HepG2 (cell line): ENCODE results near the gene IGFL1. TPM values are rescaled to one million over a fixed set of nuclear protein-coding genes. Genes with fewer than 3 reads are reported as not detected.

Experiments
- BRD4 ChIP-seq: sonication (generic); formaldehyde crosslinking; IDR thresholded peaks from 2 replicates; pipeline ENCODE4 v1.4.0; 2020; ENCODE audit warnings: missing genetic modification reagents
- ETV5 ChIP-seq: IDR thresholded peaks from 2 replicates; pipeline ENCODE4 v1.6.1; 2018; ENCODE audit warnings: missing biosample characterization, missing genetic modification reagents, inconsistent platforms, borderline replicate concordance
- EZH2 ChIP-seq: conservative IDR thresholded peaks from 2 replicates; pipeline ENCODE4 v1.6.1; 2012; ENCODE audit warnings: mild to moderate bottlenecking, low read depth, low read length, moderate library complexity
- KLF9 ChIP-seq: IDR thresholded peaks from 2 replicates; pipeline ENCODE4 v1.6.1; 2016; ENCODE audit warnings: low read depth
- PITX1 ChIP-seq: sonication (generic); formaldehyde crosslinking; IDR thresholded peaks from 2 replicates; pipeline ENCODE4 v1.5.1; 2020; ENCODE audit warnings: mild to moderate bottlenecking, missing genetic modification reagents
- POGK ChIP-seq: sonication (generic); formaldehyde crosslinking; conservative IDR thresholded peaks from 2 replicates; pipeline ENCODE4 v1.8.0; 2022; ENCODE audit warnings: mild to moderate bottlenecking, moderate library complexity, missing genetic modification reagents
- PRDM10 ChIP-seq: sonication (generic); formaldehyde crosslinking; IDR thresholded peaks from 2 replicates; pipeline ENCODE4 v1.4.0; 2020; ENCODE audit warnings: low read depth, missing genetic modification reagents
- RFX5 ChIP-seq: IDR thresholded peaks from 2 replicates; pipeline ENCODE4 v1.6.1; 2011; ENCODE audit warnings: low read depth, low read length, improper control_type of control experiment
- RXRB ChIP-seq: IDR thresholded peaks from 2 replicates; pipeline ENCODE4 v1.6.1; 2016; ENCODE audit warnings: borderline replicate concordance, missing genetic modification reagents, missing compliant biosample characterization
- SAFB2 ChIP-seq: sonication (generic); formaldehyde crosslinking; IDR thresholded peaks from 2 replicates; pipeline ENCODE4 v1.5.1; 2020; ENCODE audit warnings: missing genetic modification reagents, low read depth, mild to moderate bottlenecking, borderline replicate concordance
- STAG1 ChIP-seq: sonication (generic); formaldehyde crosslinking; IDR thresholded peaks from 2 replicates; pipeline ENCODE4 v1.4.0; 2020; ENCODE audit warnings: missing genetic modification reagents
- TEF ChIP-seq: sonication (generic); formaldehyde crosslinking; IDR thresholded peaks from 2 replicates; pipeline ENCODE4 v1.5.0; 2020; ENCODE audit warnings: missing genetic modification reagents
- WIZ ChIP-seq: sonication (generic); formaldehyde crosslinking; IDR thresholded peaks from 2 replicates; pipeline ENCODE4 v1.5.1; 2020; ENCODE audit warnings: mild to moderate bottlenecking, missing genetic modification reagents
- ZFX ChIP-seq: sonication (generic); formaldehyde crosslinking; IDR thresholded peaks from 2 replicates; pipeline ENCODE4 v1.4.0; 2020; ENCODE audit warnings: mild to moderate bottlenecking, low read depth, missing genetic modification reagents, moderate library complexity
- ZHX1 ChIP-seq: sonication (generic); formaldehyde crosslinking; IDR thresholded peaks from 2 replicates; pipeline ENCODE4 v1.8.1; 2022; ENCODE audit warnings: low read depth, mild to moderate bottlenecking, missing genetic modification reagents
- ZNF12 ChIP-seq: sonication (generic); formaldehyde crosslinking; IDR thresholded peaks from 2 replicates; pipeline ENCODE4 v1.5.0; 2020; ENCODE audit warnings: missing genetic modification reagents
- ZNF256 ChIP-seq: sonication (generic); formaldehyde crosslinking; conservative IDR thresholded peaks from 2 replicates; pipeline ENCODE4 v1.4.0; 2020; ENCODE audit warnings: missing genetic modification reagents
- ZNF556 ChIP-seq: sonication (generic); formaldehyde crosslinking; IDR thresholded peaks from 2 replicates; pipeline ENCODE4 v1.4.0; 2020; ENCODE audit warnings: mild to moderate bottlenecking, missing genetic modification reagents, borderline replicate concordance
- ZNF644 ChIP-seq: IDR thresholded peaks from 2 replicates; pipeline ENCODE4 v1.6.1; 2016; ENCODE audit warnings: low read depth
- ZNF772 ChIP-seq: sonication (generic); formaldehyde crosslinking; IDR thresholded peaks from 2 replicates; pipeline ENCODE4 v1.5.0; 2020; ENCODE audit warnings: mild to moderate bottlenecking, missing genetic modification reagents
- ZSCAN21 ChIP-seq: sonication (generic); formaldehyde crosslinking; IDR thresholded peaks from 2 replicates; pipeline ENCODE4 v1.8.0; 2022; ENCODE audit warnings: mild to moderate bottlenecking, missing genetic modification reagents, moderate library complexity, borderline replicate concordance
- polyA plus RNA-seq, 8 experiments: library from polyadenylated mRNA; depleted of rRNA in 3 of 8; stranded (reverse) in 7 of 8; unstranded in 1 of 8; fragments of >200 nt; fragmentation: Illumina TruSeq in 4 of 8; extraction: Trizol in 4 of 8; gene quantifications; 2 replicates each; pipeline versions ENCODE4 v1.2.1 to v1.2.3, GENCODE V29; 2011 to 2016; ENCODE audit warnings: low read depth in 4 of 8, missing spikeins in 1 of 8, mixed read lengths in 1 of 8; ENCODE audit not compliant: insufficient read depth in 1 of 8
- total RNA-seq, 5 experiments: library from RNA; depleted of rRNA; stranded (reverse); fragments of >200 nt; fragmentation: Illumina TruSeq; extraction: Trizol; gene quantifications; 2 replicates each; pipeline ENCODE4 v1.2.3, GENCODE V29; 2016; ENCODE audit warnings: low read depth in 1 of 5

IGFL1 gene
- total and polyA plus RNA-seq, 2 of the 13 experiments (the other 11 are each of a cell fraction or from before 2014, with no cell fraction given), result not detected

GRCh38 chr19:46192992-46193650 is 36.4 kb upstream of the IGFL1 start (continued):
- TF ChIP-seq POGK (CRISPR knock-in tag) (peak; percentile 71; the same call in 1 of the 2 replicates), ZHX1 (no peak), RXRB (CRISPR knock-in tag) (peak; percentile 61; the same call in 1 of the 2 replicates), ZNF12 (peak; percentile 52; the same call in 1 of the 2 replicates), ZSCAN21 (CRISPR knock-in tag) (no peak), ZNF644 (CRISPR knock-in tag) (peak; percentile 64; the same call in 1 of the 2 replicates), KLF9 (CRISPR knock-in tag) (no peak), WIZ (CRISPR knock-in tag) (no peak), PITX1 (CRISPR knock-in tag) (no peak), STAG1 (CRISPR knock-in tag) (no peak), ETV5 (peak; percentile 55; the same call in 1 of the 2 replicates), ZNF256 (no peak), EZH2 (no peak), ZNF556 (CRISPR knock-in tag) (no peak), TEF (CRISPR knock-in tag) (no peak), ZNF772 (CRISPR knock-in tag) (no peak), SAFB2 (no peak), BRD4 (CRISPR knock-in tag) (no peak), RFX5 (peak; percentile 75), ZFX (CRISPR knock-in tag) (no peak), PRDM10 (CRISPR knock-in tag) (no peak)
